Mucosa of stomach (tissue), 1 donor: ENCODE measurements around the gene GEMIN8.

ENCODE experiments used
- H3K27me3 ChIP-seq: one replicate; pipeline ENCODE4 v1.7.0; 2013; ENCODE audit warnings: mild to moderate bottlenecking, low read length; ENCODE audit not compliant: control insufficient read depth, insufficient read depth
- H3K36me3 ChIP-seq: one replicate; pipeline ENCODE4 v1.7.0; 2013; ENCODE audit warnings: low read length; ENCODE audit not compliant: control insufficient read depth, insufficient read depth
- H3K4me1 ChIP-seq: one replicate; pipeline ENCODE4 v1.7.0; 2013; ENCODE audit warnings: mild to moderate bottlenecking, low read length; ENCODE audit not compliant: control insufficient read depth, insufficient read depth
- H3K4me3 ChIP-seq: one replicate; pipeline ENCODE4 v1.7.0; 2013; ENCODE audit warnings: low read length
- H3K9ac ChIP-seq: one replicate; pipeline ENCODE4 v1.7.0; 2013; ENCODE audit warnings: mild to moderate bottlenecking, low read length, moderate library complexity
- H3K9me3 ChIP-seq: one replicate; pipeline ENCODE4 v1.7.0; 2013; ENCODE audit warnings: mild to moderate bottlenecking, low read length, moderate library complexity; ENCODE audit not compliant: control insufficient read depth
- donor health status: Pancreatic carcinoma.

Gene GEMIN8

GRCh38 chrX:14029425-14030173, at the start of gene GEMIN8:
Gene GEMIN8, minus strand, starts transcription at chrX:14029892. Its CDS starts 8,414 bp downstream, at chrX:14021478.
- H3K36me3 ChIP-seq, result no peaks in the 10 kb centered on the region
- H3K4me1 ChIP-seq, result no peaks in the 10 kb centered on the region
- peak within 1 kb of the TSS; percentile 63 for H3K4me3 ChIP-seq

GRCh38 chrX:14076639-14077038, 46.9 kb upstream of the GEMIN8 start:
- Histone ChIP-seq H3K27me3 (no peaks in the 10 kb centered on the region), H3K36me3 (no peaks in the 10 kb centered on the region), H3K4me1 (no peaks in the 10 kb centered on the region), H3K4me3 (no peak overlapping the region), H3K9ac (no peak overlapping the region), H3K9me3 (no peaks in the 10 kb centered on the region)

More at GRCh38 chrX:14029425-14030173, at the start of gene GEMIN8:
- H3K9ac ChIP-seq, result peak within 1 kb of the TSS; percentile 62
- no peaks in the 10 kb centered on the region for H3K9me3 ChIP-seq
- H3K27me3 ChIP-seq, result no peaks in the 10 kb centered on the region

GRCh38 chrX:14073556-14073955, 43.9 kb upstream of the GEMIN8 start:
- no peaks in the 10 kb centered on the region for H3K27me3 ChIP-seq
- no peaks in the 10 kb centered on the region for H3K9me3 ChIP-seq
- no peak overlapping the region for H3K4me3 ChIP-seq
- no peaks in the 10 kb centered on the region for H3K36me3 ChIP-seq
- H3K4me1 ChIP-seq, result no peaks in the 10 kb centered on the region
- no peak overlapping the region for H3K9ac ChIP-seq

- no peaks in the 10 kb centered on the region for H3K9me3 ChIP-seq
- H3K4me3 ChIP-seq, result no peak overlapping the region
- H3K27me3 ChIP-seq, result no peaks in the 10 kb centered on the region
- H3K36me3 ChIP-seq, result no peaks in the 10 kb centered on the region
- no peak overlapping the region for H3K9ac ChIP-seq
- no peaks in the 10 kb centered on the region for H3K4me1 ChIP-seq
Measured at GRCh38 chrX:14073071-14073470, 43.4 kb upstream of the GEMIN8 start.

GRCh38 chrX:14065800-14066199, 36.1 kb upstream of the GEMIN8 start:
- no peaks in the 10 kb centered on the region for H3K27me3 ChIP-seq
- H3K36me3 ChIP-seq, result no peaks in the 10 kb centered on the region

GRCh38 chrX:14064626-14065432, 35.1 kb upstream of the GEMIN8 start:
- Histone ChIP-seq H3K27me3 (no peaks in the 10 kb centered on the region), H3K4me3 (no peak overlapping the region), H3K36me3 (no peaks in the 10 kb centered on the region)

More at GRCh38 chrX:14065800-14066199, 36.1 kb upstream of the GEMIN8 start:
- H3K9ac ChIP-seq, result no peak overlapping the region
- no peak overlapping the region for H3K4me3 ChIP-seq
- no peaks in the 10 kb centered on the region for H3K9me3 ChIP-seq
- no peaks in the 10 kb centered on the region for H3K4me1 ChIP-seq

GRCh38 chrX:14062524-14062923, 32.8 kb upstream of the GEMIN8 start:
- no peaks in the 10 kb centered on the region for H3K36me3 ChIP-seq
- no peak overlapping the region for H3K9ac ChIP-seq
- H3K27me3 ChIP-seq, result no peaks in the 10 kb centered on the region
- no peaks in the 10 kb centered on the region for H3K4me1 ChIP-seq
- no peaks in the 10 kb centered on the region for H3K9me3 ChIP-seq
- H3K4me3 ChIP-seq, result no peak overlapping the region

More at GRCh38 chrX:14064626-14065432, 35.1 kb upstream of the GEMIN8 start:
- H3K9ac ChIP-seq, result no peak overlapping the region
- no peaks in the 10 kb centered on the region for H3K9me3 ChIP-seq
- H3K4me1 ChIP-seq, result no peaks in the 10 kb centered on the region

- H3K9me3 ChIP-seq, result no peaks in the 10 kb centered on the region
Measured at GRCh38 chrX:14056206-14056605, 26.5 kb upstream of the GEMIN8 start.

GRCh38 chrX:14051416-14051815, 21.7 kb upstream of the GEMIN8 start:
- no peaks in the 10 kb centered on the region for H3K9me3 ChIP-seq
- no peaks in the 10 kb centered on the region for H3K36me3 ChIP-seq
- no peaks in the 10 kb centered on the region for H3K4me1 ChIP-seq
- H3K9ac ChIP-seq, result no peak overlapping the region
- no peak overlapping the region for H3K4me3 ChIP-seq
- no peaks in the 10 kb centered on the region for H3K27me3 ChIP-seq

More at GRCh38 chrX:14056206-14056605, 26.5 kb upstream of the GEMIN8 start:
- Histone ChIP-seq H3K9ac (no peak overlapping the region), H3K4me1 (no peaks in the 10 kb centered on the region), H3K4me3 (no peak overlapping the region), H3K36me3 (no peaks in the 10 kb centered on the region), H3K27me3 (no peaks in the 10 kb centered on the region)

- Histone ChIP-seq H3K36me3 (no peaks in the 10 kb centered on the region), H3K9ac (no peak overlapping the region), H3K9me3 (no peaks in the 10 kb centered on the region), H3K27me3 (no peaks in the 10 kb centered on the region), H3K4me3 (no peak overlapping the region), H3K4me1 (no peaks in the 10 kb centered on the region)
Measured at GRCh38 chrX:14050709-14051108, 21.0 kb upstream of the GEMIN8 start.

GRCh38 chrX:14043209-14043608, 13.5 kb upstream of the GEMIN8 start:
- no peaks in the 10 kb centered on the region for H3K36me3 ChIP-seq
- no peaks in the 10 kb centered on the region for H3K27me3 ChIP-seq
- H3K9ac ChIP-seq, result no peak overlapping the region
- no peaks in the 10 kb centered on the region for H3K9me3 ChIP-seq
- H3K4me3 ChIP-seq, result no peak overlapping the region
- H3K4me1 ChIP-seq, result no peaks in the 10 kb centered on the region

- no peaks in the 10 kb centered on the region for H3K4me1 ChIP-seq
Measured at GRCh38 chrX:14039344-14039743, 9.7 kb upstream of the GEMIN8 start.

More at GRCh38 chrX:14039344-14039743, 9.7 kb upstream of the GEMIN8 start:
- Histone ChIP-seq H3K27me3 (no peaks in the 10 kb centered on the region), H3K9me3 (no peaks in the 10 kb centered on the region), H3K4me3 (no peak overlapping the region), H3K9ac (no peak overlapping the region), H3K36me3 (no peaks in the 10 kb centered on the region)
